NCI-H526 treated with DMSO at 0.1 percent for 48 hours (cell line): ENCODE results near the gene POLE.
A peak's percentile ranks its signal among the peaks of the same experiment; 100 is the strongest.

Source experiments
- DNase-seq: peaks from one replicate; lab custom pipeline; 2025; lab: John Stamatoyannopoulos, UW

Gene POLE

GRCh38 chr12:132631666-132632065 lies 55.5 kb downstream of the POLE start:
- no peak for DNase-seq

GRCh38 chr12:132630672-132631071 lies 56.5 kb downstream of the POLE start:
- DNase-seq, result no peak

DNA sequence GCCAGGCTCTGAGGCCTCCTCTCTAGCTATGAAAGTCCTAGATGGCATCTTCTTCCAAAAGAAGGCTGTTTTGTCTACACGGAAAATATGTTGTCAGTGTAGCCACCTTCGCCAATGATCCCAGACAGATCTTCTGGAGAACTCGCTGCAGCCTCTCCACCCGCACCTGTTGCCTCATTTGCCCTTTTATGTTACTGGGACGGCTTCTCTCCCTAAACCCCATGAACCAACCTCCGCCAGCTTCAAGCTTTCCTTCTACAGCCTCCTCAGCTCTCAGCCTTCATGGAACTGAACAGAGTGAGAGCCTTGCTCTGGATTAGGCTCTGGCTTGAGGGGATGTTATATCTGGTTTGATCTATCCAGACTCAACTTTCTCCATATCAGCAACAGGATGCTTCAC lies 57.8 kb downstream of the POLE start:
- DNase-seq, result no peak

DNA sequence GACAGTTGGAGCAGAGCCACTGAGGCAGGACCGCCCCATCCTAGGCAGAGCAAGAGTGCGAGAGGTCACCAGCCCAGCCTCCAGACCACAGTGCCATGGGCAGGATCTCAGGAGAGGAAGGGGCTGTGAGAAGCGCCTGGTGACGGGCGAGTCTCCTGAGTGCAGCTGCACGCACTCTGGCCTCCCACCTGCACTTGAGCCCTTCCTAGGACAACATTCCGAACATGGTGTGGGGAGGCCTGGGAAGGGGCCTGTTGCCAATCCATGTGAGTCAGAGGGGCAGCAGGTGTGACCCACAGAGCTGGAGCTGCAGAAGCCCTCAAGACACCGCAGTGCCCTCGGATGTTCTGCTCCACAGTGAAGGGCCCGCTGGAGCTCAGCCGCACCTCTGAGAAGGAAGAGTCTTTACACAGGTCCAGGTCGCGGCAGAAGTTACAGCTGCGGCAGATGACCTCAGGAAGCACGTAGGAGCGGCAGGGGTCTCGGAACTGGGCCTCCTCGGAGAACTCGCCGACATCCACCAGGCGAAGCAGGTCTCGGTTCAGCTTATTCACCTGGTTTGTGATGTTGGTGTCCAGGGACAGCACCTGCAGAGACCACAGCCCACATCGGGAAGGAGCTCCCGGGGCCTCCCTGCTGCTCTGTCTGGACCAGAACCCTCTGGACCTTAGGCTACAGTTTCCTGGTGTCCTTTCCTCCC lies 61.3 kb downstream of the POLE start:
- no peak for DNase-seq

DNA sequence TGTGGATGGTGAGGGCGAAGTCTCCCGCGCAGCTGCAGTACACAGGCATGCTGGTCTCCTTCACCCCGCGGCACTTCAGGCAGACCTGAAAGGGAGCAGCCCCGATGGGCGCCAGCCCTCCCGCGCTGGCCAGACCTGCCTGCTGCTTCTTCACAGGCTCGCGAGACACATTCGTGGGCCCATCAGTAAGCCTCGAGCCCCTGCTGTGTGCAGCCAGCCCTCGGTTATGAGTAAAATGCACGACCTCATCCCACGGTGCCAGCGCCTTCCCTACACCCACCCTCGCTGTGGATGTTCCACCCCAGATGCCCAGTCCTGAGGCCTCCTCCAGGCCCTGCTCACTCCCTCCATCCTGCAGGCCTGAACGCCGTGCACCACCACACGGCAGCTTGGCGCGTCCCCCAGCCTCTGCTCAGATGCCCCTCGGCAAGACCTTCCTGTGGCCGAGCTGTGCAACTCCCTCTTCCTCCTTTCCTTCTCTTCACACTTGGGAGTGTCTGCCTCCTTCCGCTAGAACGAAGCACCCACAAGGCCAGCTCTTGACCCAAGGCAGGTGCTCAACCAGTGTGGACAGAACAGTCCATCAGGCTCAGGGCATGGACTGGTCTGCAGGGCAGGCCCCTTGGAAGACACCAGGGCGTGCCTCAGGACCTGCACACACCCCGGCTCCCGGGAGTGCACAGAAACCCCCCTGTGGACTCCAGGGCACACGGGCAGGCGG lies 62.1 kb downstream of the POLE start:
- no peak for DNase-seq

GRCh38 chr12:132624186-132624855 lies 62.8 kb downstream of the POLE start:
- no peak for DNase-seq

DNA sequence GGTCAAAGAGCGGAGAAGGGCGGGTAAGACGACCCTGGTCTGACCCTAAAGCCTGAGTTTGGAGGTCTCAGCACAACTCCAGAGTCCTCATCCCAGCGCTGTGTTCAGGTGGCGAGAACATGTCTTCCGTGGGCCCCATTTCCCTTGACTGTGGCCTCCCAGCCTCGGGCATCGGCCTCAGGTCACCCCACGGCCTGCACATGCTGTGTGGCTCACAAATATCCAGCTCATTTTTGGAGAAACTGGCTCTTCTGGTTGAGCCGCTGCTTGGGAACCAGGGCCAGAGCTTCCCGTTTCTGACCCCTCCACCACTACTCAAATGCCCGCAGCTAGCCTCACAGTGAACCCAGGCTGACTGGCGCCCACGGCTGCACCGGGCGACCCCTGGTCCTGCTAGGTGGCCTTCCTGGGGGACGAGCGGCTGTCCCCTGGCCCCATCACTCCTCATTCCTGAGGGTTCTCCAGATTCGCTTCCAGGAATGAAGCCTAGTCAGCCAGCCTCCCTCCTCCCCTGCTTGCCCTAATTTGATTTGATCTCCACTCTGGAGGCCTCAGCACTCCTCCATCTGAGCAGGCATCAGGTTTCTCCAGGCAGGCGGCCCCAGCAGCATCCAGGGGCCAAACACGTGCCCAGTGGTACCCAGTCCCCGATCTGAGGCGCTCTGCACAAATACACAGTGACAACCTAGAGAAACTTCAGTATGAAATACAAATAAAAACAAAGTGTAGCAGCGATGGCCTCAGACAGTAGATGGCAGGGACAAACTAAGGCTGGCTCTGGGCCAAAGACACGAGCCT lies 63.9 kb downstream of the POLE start:
- no peak for DNase-seq

DNA sequence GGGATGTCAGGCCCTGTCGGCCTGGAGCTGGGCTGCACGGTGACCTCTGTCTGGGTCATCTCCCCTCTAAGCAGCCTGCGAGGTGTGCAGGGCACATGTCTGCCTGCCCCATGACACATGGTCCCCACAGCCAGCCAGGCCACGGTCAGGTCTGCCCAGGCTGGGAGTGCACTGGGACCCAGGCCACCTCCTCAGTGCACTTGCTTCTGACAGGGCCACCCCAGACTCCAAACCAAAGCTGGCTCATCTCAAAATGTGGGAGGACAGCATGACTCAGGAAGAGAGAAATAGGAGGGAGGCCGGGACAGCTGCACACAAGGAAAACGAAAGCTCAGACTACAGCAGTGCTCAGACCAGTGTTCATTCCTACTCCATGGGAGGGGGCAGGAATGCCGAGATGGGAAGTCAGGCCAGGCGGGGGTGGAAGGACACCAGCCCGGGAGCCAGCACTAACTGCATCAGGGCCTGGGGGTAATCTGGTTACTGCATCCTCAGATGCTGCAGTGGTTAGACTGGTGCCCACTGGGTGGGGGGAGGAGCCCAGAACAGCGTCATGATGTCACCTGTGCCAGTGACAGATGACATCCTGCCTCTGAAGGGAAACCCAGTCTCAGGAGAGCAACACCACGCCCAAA lies 64.6 kb downstream of the POLE start:
- no peak for DNase-seq

- no peak for DNase-seq
These were observed 65.3 kb downstream of the POLE start for GRCh38 chr12:132621657-132622435.

- no peak for DNase-seq
These were observed 66.1 kb downstream of the POLE start for GRCh38 chr12:132620899-132621656.

- no peak for DNase-seq
These were observed 66.8 kb downstream of the POLE start for GRCh38 chr12:132620113-132620898.

- DNase-seq, result no peak
These were observed 67.6 kb downstream of the POLE start for GRCh38 chr12:132619386-132620112.

DNA sequence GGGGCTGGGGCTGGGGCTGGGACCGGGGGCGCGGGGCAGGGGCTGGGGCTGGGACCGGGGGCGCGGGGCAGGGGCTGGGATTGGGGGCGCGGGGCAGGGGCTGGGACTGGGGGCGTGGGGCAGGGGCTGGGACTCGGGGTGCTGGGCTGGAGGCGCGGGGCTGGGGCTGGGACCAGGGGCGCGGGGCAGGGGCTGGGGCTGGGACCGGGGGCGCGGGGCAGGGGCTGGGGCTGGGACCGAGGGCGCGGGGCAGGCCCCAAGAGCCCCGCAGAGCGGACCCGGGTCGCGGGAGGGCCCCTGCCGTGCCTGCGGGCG lies 68.1 kb downstream of the POLE start:
- no peak for DNase-seq

GRCh38 chr12:132618683-132619043 lies 68.5 kb downstream of the POLE start, which contains the start of gene P2RX2:
P2RX2 (plus strand) TSS chr12:132618776; CDS start chr12:132618817, 41 bp downstream.
- DNase-seq, result no peak

GRCh38 chr12:132617822-132618682 lies 69.1 kb downstream of the POLE start:
- DNase-seq, result peak; percentile 25

DNA sequence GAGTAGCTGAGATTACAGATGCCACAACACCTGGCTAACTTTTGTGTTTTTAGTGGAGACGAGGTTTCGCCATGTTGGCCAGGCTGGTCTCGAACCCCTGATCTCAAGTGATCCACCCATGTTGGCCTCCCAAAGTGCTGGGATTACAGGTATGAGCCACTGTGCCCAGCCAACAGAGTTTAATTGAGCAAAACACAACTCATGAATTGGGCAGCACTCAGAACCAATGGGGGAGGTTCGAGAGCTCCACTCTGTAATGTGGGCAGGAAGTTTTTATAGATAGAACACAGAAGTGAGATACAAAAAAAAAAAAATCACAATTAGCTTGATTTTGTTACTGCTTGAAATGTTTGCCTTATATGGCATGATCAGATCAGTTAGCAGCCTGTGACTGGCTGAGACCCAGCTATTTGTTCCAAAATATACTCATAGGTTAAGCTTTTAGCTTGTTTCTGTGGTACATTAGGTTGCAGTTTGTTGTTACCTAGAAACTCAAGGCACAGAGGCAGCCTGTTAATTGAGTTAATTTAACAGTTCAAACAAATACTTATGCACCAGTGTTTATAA lies 69.9 kb downstream of the POLE start:
- DNase-seq, result no peak

- no peak for DNase-seq
These were observed 71.5 kb downstream of the POLE start for GRCh38 chr12:132615579-132616038.
